HK-2 (cell line): ENCODE data around the gene SLC37A2.

Source experiments
- DNase-seq: peaks from one replicate; pipeline ENCODE4 v3.0.0-alpha.2; 2018; ENCODE audit not compliant: unreplicated experiment

Gene SLC37A2

DNA sequence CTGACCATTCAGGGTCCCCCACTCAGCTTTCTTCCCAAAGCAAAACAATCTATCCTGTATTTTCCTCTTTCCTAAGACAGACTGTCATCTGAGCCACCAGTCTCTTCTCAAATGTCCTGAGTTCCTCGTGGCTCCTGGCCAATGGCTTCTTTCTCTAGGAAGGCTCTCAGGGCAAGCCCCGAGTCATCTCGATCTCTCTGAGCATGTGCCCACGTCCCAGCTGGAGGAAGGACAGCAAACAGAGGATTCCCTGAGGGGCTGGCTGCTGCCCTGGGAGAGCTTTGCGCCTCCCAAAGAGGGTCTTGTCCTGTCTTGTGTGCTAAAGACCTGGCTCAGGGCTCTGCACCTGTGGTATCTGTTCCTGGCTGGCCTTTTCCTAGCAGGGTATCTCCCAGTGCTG is 8.3 kb downstream of the SLC37A2 start:
- DNase-seq: no peak

DNA sequence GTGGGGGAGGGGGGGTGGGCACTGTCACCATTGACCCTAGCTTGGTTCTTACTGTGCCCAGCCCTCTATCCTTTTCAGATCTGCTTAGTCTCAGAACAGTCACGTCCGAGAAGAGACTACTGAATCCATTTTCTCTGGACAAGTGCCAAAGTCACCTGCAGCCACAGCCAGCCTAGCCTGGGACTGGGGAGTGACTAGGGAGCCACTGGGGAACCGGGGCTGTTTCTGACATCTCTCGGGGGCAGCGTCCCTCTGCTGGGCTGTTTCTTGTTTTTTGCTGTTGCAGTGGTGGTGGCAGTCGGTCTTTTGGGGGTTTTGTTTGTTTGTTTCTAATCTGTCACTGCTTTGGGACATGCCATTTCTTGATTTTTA is 8.7 kb downstream of the SLC37A2 start:
- no peak for DNase-seq

DNA sequence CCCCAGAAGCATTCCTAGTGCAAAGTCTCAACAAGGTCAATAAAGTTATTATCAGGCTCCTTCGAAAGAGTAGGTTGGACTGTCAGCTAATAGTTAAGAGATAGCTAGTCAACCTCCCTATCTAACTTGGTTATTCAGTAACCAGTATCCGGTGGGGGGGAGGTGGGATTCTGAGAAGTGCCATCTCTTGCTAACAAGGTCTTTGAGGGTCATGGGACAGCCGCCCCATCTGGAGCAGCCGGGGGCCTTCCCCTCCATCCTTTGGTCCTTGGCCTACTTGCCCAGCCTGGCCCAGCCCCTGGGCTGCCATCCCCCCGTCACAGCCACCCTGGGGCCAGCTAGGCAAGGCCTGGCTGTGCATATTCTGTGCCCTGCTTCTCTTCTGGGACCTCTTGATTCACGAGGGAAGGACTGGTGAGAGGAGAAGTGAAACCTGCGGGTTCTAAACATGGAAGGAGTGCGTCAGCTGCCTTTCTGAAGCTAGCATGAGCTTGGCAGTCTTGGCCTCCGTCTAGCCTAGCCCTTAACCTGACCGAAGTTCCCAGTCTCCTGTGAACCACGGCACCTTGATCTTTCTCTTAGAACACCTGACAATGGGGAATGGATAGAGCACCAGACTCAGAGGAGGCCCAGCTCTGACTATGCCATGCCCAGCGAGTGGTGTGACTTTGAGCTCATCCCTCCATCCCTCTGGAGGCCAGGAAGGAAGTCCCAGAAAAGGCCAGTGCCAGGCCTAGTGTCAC is 9.3 kb downstream of the SLC37A2 start:
- no peak for DNase-seq

DNA sequence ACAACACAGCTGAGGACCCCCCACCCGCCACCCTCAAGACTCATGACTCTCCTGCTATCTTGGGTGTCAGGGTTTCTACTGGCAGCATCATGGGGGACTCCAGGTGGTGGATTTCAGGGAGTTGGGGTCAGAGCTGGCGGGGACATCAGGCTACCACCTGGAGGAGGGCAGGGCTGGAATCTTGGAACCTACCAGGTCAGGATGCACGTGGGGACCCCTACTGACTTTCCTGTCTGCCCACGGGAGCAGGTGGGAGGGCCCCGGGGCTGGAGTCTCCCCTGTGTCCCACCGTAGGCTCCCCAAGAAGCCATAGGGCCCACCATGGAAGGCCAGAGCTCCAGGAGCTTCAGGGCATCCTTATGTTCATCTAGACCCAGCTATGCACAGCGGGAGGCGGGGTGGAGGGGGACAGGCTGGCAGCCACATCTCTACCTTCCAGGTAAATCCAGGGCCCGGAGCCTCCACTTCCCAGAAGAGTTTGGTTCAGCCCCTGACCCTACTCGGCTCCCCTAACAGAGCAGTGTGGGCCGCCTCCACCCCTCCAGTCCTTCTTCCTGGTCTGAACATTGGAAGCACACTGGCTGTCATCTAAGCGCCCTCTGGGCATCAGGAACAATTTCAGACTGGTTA is 10.0 kb downstream of the SLC37A2 start:
- no peak for DNase-seq

DNA sequence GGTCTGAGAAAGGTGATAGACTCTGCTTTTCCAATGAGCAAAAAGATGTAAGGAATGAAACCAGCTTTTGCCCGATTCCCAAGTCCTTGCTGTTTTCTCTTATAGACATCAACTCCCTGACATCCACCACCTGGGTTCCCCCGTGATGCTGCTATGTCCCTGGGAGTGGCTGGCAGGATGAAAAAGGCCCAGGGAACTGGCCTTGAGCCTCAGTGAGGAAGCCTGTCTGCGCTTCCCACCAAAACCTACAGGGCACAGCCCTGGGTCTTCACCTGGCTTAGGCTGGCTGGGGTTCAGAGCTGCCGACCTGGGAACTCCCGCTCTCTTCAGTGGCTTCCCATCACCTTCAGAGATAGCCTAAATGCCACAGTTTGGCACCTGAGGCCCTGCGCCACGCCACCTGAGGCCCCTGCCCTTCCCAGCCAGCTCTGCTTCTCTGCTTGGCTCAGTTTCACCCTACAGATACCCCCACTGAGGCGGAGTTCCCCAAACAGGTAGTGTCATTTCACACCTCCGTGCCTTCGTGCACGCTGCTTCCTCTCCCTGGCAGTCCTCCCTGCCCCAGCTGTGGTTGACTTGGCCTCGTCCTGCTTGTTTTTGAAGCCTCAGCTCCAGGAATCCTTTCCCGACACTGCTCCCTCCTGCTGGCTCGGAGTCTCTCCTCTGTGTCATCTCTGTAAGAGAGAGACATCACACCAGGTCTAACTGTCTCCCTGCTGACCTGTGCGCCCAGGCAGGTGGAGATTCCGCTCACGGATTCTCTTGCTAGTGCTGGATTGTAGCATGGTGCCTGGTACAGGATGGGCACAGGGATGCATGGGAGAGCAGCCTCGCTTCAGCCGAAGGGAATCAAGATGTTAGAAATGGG is 10.7 kb downstream of the SLC37A2 start:
- DNase-seq: no peak

DNA sequence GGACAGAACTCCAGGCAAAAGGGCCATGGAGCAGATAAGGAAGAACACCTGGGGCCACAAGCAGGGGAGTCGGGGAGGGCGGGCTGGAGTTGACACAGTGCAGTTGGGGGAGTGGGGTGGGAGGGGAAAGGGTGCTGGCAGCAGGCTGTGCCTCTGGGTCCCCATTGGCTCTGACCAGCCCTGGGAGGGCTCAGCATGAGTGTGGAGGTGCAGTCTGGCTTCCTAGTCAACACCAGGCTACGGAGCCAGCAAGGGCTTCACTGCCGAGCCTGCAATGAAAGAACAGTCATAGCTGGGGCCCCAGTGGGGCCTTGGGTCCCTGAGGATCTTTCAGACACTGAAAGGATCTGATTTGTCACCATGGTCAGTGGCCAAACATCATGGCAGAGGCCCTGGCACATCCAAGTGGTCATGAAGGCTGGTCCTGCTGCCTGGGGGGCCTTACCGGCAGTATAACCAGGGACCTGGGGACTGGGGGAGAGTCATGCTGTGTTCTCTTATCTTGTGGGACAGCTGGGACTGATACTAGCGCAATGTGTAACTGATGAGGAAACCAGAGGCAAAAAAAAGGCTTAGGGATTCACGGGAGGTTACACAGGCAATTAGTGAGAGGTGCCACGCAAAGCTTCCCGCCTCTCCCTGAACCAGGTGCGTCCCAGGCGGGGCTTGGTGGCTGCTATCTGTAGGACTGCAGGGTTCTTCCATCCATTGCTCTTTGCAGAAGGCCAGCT is 11.6 kb downstream of the SLC37A2 start:
- DNase-seq: no peak

DNA sequence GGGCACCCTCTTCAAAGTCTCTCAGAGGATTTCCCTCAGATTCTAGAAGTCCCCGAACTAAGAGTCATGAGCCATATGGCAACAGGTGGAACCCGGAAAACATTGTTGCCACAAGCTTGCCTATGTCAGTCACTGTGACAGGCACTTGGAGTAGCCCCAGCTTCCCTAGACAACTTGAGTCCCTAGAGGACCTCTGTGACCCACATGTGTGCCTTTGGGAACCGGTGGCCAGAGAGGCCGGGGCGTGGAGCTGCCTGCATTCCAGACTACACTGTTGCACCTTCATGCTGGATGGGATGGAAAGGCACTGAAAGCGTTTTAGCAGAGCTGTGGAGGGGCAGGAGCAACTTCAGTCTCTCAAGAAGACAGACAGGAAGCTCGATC is 12.1 kb downstream of the SLC37A2 start:
- DNase-seq: no peak

DNA sequence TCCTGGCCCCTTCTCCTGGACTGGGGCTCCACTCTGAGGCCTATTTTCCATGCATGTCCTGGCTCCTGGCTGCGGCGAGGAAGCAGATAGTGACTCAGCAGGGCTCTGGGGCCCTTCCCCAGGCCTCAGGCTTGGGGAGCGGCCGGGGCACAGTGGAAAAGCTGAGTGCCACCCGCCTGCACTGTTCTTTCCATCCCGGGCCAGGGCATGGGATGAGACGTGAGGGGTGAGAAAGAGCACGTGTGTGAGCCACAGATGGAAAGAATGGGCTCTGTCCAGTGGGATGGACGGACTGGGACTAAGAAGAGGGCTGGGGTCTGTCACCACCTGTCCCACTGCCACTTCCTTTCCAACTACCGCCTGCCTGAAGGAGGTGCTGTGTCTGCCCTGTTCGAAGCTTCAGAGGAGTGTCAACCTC is 12.8 kb downstream of the SLC37A2 start:
- no peak for DNase-seq

DNA sequence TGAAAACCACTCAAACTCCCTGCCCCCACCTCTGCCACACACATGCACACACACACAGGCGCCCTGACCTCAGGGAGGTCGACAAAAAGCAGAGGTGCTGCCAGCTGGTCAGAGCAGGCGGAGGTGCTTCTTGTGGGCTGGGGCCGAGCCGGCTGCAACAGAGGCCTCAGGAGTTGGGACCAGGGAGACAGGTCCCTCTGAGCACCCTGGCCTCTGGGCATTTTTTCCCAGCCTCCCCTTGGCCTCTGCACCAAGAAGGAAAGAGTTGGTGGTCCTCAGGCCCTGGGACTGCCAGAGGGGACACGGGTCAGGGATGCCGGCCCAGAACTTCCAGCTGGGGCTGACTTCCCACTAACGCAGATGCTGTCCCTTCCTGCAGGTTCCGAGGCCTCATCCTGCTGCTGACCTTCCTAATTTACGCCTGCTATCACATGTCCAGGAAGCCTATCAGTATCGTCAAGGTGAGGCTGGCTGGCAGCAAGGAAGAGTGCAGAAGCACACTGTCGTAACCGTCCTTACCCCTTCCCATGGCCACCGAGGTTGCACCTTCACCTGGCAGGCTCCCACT is 13.4 kb downstream of the SLC37A2 start:
- no peak for DNase-seq

DNA sequence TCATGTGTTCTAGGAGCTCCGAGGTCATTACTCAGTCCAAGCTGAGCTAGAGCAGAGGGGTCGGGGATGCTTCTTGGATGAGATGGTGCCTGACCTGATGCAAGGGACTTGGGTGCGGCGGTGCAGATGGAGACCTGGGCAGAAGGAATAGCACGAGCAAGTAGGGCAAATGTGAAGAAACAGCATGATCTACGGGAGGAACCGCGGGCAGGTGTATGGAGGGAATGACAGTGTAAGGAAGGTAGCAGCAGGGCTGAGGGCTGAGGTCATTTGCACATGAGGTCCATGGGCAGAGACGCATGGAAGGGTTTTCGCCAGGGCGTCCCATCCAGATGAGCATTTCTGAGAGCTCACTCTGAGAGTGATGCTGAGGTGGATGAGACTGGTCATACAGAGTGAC is 14.9 kb downstream of the SLC37A2 start:
- DNase-seq: no peak

DNA sequence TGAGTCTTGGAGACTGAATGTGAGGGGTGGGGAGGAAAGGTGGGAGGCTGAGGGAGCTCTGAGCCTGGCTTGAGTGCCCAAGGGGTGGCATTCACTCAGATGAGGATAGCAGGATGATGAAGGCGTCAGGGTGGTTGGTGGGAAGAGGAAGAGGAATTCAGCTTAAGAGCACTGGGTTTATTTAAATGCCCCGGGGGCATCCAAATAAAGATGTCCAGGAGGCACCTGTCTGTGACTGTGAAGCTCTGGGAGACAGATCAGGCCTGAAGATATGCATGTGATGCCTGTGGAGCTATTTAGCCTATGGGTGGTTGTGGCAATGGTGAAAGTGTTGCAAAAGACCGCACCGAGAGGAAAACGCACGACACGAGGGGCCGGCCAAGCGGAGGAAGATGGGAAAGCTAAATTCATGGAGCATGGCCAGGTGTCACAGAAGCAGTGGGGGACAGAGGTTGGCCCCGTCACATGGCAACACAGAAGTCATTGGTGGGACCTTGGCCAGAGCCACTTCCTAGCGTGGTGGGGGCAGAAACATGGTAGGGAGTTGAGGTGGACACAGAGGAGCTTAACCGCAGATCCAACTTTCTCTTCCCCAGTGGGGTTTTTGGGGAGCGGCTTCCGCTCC is 15.5 kb downstream of the SLC37A2 start:
- no peak for DNase-seq

DNA sequence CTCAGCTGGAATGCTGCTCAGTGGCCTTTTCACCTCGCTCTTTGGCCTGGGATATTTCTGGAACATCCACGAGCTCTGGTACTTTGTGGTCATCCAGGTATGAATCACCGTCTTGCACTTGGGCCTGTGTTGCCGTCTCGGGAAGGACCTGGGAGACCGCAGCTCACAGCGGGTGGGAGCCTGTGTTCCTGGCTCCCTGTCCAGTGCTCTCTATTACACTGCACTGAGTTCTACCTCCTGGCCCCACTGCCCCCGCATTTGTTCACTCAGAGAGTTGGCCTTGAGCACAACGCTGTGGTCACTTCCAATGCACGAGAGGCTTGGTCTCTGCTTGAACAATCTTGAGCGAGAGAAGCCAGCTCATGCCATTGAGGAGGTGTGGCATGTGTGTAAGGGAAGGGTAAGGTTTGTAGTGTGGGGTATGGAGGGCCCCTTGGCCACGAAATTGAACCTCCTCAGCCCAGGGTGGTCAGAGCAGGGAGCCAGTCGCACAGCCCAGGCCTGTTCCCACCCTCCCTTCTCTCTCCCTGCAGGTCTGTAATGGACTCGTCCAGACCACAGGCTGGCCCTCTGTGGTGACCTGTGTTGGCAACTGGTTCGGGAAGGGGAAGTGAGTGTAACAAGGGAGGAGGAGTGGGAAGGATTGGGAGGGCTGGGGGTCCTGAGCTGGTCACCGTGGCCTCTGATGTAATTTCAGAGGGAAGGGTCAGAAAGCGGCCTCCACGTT is 16.2 kb downstream of the SLC37A2 start:
- DNase-seq: peak; percentile 66

DNA sequence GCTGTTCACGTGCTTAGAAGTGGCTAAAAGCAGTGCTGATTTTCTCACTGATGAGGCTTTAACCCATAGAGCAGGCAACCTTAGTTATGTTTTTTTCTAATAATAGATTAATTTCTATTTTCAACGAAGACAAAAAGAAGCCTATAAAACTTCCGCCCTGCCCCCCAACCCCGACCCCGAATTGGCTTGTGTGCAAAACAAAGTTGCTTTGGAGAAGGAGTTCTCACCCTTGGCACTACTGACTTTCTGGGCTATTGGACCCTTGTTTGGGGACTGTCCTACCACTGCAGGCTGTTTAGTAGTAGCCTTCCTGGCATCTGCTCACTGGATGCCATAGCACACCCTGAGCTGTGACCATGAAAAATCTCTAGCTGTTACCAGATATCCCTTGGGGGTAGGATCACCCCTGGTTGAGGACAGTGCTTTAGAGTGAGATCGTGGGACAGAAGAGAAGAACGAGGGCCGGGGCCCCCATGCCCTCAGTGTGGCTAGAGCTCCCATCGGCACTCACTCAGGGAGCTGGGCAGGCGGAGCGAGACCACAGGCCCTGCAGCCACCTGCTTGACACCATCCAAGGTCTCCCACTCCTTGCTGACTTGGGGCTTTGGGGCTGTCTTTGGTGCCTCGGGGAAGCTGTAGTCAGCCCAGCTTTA is 16.9 kb downstream of the SLC37A2 start:
- DNase-seq: no peak

DNA sequence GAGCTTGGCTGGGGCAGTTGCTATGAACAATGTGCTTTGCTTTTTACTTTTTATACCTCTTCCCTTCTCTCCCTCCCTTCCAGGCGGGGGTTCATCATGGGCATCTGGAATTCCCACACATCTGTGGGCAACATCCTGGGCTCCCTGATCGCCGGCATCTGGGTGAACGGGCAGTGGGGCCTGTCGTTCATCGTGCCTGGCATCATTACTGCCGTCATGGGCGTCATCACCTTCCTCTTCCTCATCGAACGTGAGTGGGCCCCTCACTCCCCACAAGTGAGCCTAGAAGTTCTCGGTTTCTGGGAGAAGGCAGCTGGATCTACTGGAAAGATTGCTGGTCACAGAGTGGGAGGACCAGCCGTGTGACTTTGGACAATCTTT is 17.4 kb downstream of the SLC37A2 start:
- DNase-seq: no peak

DNA sequence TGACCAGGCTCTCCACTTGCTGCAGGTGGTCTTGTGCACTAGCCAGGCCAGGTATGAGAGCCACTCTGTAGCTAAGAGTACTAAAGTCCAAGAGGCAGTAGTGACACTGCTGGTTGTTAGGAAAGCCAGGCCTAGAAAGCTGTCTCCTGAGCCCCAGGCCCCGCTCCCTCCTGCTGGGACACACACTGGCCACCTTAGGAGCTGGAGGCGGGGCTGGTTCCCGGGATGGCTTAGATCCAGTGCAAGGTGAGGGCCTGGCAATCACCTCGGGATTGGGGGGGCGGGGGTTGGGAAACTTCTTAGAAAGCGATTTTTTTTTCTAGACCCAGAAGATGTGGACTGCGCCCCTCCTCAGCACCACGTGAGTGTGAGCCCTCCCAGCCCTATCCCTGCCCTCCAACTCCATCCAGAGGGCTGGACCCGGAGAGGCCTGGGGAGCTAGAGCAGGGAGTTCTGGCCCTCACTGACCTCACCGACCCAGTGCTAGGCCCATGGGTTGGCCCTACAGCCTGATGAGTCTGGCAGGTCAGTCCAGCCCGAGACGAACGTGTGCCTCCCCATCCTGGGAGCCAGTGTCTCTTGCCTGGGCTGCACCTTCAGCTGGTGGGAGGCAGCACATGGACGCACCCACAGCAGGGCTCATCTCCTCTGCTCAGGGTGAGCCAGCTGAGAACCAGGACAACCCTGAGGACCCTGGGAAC is 18.1 kb downstream of the SLC37A2 start:
- no peak for DNase-seq

DNA sequence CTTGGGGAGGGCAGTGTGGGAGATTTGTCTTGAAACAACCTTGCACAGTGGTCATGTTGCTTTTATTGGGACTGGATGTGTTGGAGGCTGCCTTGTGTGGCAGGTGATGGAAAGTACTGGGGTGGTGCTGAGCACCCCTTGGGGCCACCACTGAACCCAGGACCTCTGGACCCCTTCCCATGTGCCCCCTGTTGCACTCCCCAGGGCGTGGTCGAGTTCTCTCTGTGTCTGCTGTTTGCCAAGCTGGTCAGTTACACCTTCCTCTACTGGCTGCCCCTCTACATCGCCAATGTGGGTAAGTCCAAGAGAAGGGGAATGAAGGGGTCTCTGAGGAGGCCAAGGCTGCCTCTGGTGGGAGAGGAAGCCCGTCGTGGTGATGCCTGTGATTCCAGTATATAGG is 18.9 kb downstream of the SLC37A2 start:
- DNase-seq: no peak

DNA sequence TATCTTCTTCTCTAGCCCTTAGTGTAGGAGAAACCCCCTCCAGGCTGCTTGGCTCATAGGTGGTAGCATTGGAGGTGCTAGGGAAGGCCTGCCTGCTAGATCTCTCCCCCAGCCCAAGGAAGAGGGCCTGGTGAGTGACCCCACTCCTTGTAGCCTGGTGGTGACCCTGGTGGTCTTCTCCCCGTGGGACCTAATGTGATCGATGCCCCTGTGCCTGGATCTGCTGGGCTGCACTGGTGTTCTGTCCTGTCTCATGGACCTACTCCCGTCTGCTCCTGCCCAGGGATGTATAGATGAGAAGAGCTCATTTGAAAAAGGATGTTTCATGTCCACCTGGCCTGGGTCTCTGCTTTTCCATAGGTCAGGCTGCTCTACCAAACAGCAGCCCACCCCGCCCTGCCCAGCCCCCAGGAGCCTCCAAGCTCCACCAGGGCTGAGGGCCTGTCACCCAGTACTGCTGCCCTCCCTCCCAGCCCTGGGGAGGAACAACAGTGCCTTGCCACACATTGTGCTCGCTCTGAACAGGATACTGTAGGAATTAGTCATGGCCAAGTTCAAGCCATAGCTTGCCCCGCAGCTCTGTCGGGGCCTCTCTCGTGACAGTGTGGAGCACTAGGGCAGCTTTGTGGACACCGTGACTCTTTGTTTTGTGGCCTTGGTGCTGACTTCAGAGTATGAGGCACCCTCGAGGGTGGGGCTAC is 19.7 kb downstream of the SLC37A2 start:
- DNase-seq: peak; percentile 51

DNA sequence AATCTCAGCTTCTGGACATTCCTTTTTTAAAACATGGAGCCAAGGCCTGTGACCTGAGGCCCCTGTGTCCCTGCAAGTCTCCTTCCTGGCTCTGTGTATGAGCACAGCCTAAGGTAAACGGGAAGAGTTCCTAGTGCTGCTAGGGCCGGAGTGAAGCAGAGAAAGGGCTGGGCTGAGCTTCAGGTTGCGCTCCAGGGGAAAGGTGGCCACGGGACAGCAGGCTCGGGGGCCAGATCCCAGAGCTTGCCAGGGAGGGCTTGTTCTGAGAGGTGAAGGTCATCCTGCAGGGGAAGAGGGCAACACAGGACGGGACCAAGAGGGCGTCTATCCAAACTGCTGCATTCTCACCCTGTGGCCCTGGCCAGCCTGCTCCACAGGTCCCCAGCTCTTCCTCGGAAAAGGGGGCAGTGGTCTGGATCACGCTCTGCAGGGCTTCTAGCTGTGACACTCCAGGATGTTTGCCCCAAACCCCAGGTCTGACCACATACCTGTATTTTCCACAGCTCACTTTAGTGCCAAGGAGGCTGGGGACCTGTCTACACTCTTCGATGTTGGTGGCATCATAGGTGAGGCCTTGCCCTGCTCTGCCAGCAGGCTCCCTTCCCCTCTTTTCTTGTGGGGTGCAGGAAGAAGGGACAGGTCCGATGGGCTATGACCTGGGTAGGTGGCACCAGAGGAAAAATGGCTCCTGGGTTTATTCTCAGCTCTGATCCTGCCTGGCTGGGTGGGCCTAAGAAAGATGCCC is 20.4 kb downstream of the SLC37A2 start:
- no peak for DNase-seq
